Measurements from ENCODE around the gene TRIM36. TPM values are rescaled to one million over a fixed set of nuclear protein-coding genes. Genes with fewer than 3 reads are reported as not detected.

TRIM36 gene
- total and polyA plus RNA-seq, 2 of the 8 experiments (the other 6 are each of a cell fraction or from before 2014, with no cell fraction given), result 8.5 to 14.1 TPM

GRCh38 chr5:115098041-115098702, 71.5 kb downstream of the TRIM36 start:
- no peak overlapping the region for H2BK20ac ChIP-seq (ENCODE audit: low read length)
- no peak overlapping the region for H3K4ac ChIP-seq (replicated peaks; ENCODE audit: insufficient read length, low read depth, low read length)
- H4K20me1 ChIP-seq (replicated peaks in 1 of 2; ENCODE audit: control insufficient read depth in 1 of 2, insufficient read depth in 2 of 2, low read length in 2 of 2), result no peaks in the 10 kb centered on the region
- no peak overlapping the region for H3K14ac ChIP-seq (ENCODE audit: insufficient read length)
- 35% methylated on average over 2 of the region's 2 CpGs; no CpG with 5 or more reads in 1 of the 2 experiments for WGBS, 2 experiments (ENCODE audit: extremely low coverage in 1 of 2, insufficient coverage in 1 of 2, insufficient read length in 1 of 2, insufficient replicate concordance in 2 of 2, low coverage in 1 of 2, low lambda C conversion rate in 2 of 2, missing lambda C conversion rate in 1 of 2)
- no peak overlapping the region for H3K27ac ChIP-seq (ENCODE audit: low read depth, low read length)
- H3K23me2 ChIP-seq (ENCODE audit: low read depth, low read length), result no peaks in the 10 kb centered on the region
- no peak overlapping the region for H3K4me2 ChIP-seq (ENCODE audit: insufficient read depth in 1 of 2, low read depth in 2 of 2, low read length in 2 of 2)
- no peak overlapping the region for H4K5ac ChIP-seq (ENCODE audit: insufficient read length, low read depth, low read length)
- H3K4me3 ChIP-seq (ENCODE audit: extremely low read depth in 1 of 4, insufficient read depth in 2 of 4, low read depth in 3 of 4, low read length in 4 of 4), result no peak overlapping the region
- peak; percentile 76 for FAIRE-seq
- H3K27me3 ChIP-seq (replicated peaks in 1 of 4; ENCODE audit: control insufficient read depth in 3 of 4, extremely low read depth in 1 of 4, insufficient read depth in 3 of 4, low read length in 3 of 4), result no peaks in the 10 kb centered on the region
- H3K79me1 ChIP-seq (ENCODE audit: low read depth, low read length), result no peaks in the 10 kb centered on the region
- no peaks in the 10 kb centered on the region for H3K79me2 ChIP-seq (ENCODE audit: control insufficient read depth in 1 of 2, insufficient read depth in 2 of 2, low read length in 2 of 2)
- no peak overlapping the region for H4K8ac ChIP-seq (ENCODE audit: extremely low read depth, insufficient read depth, low read length)
- no peak overlapping the region for H3K56ac ChIP-seq (replicated peaks; ENCODE audit: insufficient read length, low read depth, low read length)
- TF ChIP-seq CEBPB (IDR thresholded peaks at IDR 0.05; ENCODE audit: low read depth, low read length), result no peak
- peak; percentile 83 to 84 for TF ChIP-seq RAD21 (IDR thresholded peaks at IDR 0.05 in 1 of 2, conservative IDR thresholded peaks at IDR 0.05 in 1 of 2; ENCODE audit: low read depth in 2 of 2, low read length in 2 of 2)
- peak in 2 of 3 experiments; percentile 53 to 78; a peak in 3 of 4 replicates for TF ChIP-seq CTCF (IDR thresholded peaks at IDR 0.05; ENCODE audit: control extremely low read depth in 1 of 3, insufficient read depth in 1 of 3, low read depth in 1 of 3, low read length in 3 of 3)
- peaks cover 0 to 2% (median 1%) of the 10 kb centered on the region in 4 experiments; a peak in 2 of 7 replicates for H3K4me1 ChIP-seq (replicated peaks in 1 of 4; ENCODE audit: control insufficient read depth in 3 of 4, insufficient read depth in 4 of 4, low read length in 3 of 4)
- no peak overlapping the region for H3K23ac ChIP-seq (ENCODE audit: insufficient read length)
- no peak overlapping the region for H4K91ac ChIP-seq (replicated peaks; ENCODE audit: insufficient read length, low read length)
- H2AK5ac ChIP-seq (ENCODE audit: low read depth, low read length), result no peak overlapping the region
- ChIA-PET CTCF (ENCODE audit: partially characterized antibody) (interaction anchor here (0.6 to 2.6 kb wide), 48 partner anchors 8 to 330 kb away, joined by 3 to 13 read pairs (median 4); no protein-coding TSS in a partner anchor), POLR2A (ENCODE audit: partially characterized antibody) (no interaction called here)
- no peak overlapping the region for H2BK5ac ChIP-seq (ENCODE audit: low read depth, low read length)
- H2BK12ac ChIP-seq (ENCODE audit: low read depth, low read length), result no peak overlapping the region
- H2BK120ac ChIP-seq (replicated peaks; ENCODE audit: low read depth, low read length), result no peak overlapping the region
- DNase-seq (ENCODE audit: low read depth in 1 of 2, low spot score in 2 of 2), result no peak
- no peaks in the 10 kb centered on the region for H3K36me3 ChIP-seq (ENCODE audit: control insufficient read depth in 2 of 4, insufficient read depth in 4 of 4, low read length in 3 of 4)
- no peaks in the 10 kb centered on the region for H3K9me3 ChIP-seq (ENCODE audit: insufficient read depth in 2 of 2, low read depth in 1 of 2, low read length in 1 of 2)
- no peak overlapping the region for H2AFZ ChIP-seq (ENCODE audit: low read length)
- no peak overlapping the region for H3K18ac ChIP-seq (ENCODE audit: extremely low read depth, low read length)
- H2BK15ac ChIP-seq (ENCODE audit: low read length), result no peak overlapping the region
- no peak overlapping the region for H3K9ac ChIP-seq (replicated peaks in 1 of 4; ENCODE audit: extremely low read depth in 1 of 4, low read depth in 3 of 4, low read length in 3 of 4)
